Right lung (tissue), 5 donors: Measurements from ENCODE around the gene BOC. TPM values are rescaled to one million over a fixed set of nuclear protein-coding genes. Genes with fewer than 3 reads are reported as not detected.

Experiments used
- polyA plus RNA-seq, 5 donors: library from polyadenylated mRNA; unstranded; fragments of 120-200 nt; gene quantifications; one replicate each; pipeline versions ENCODE4 v1.2.1 to v1.2.3, GENCODE V29; 2013; ENCODE audit warnings: inconsistent platforms in 1 of 5, low replicate concordance in 1 of 5; ENCODE audit not compliant: insufficient read length in 5 of 5, insufficient read depth in 1 of 5

The BOC gene
- polyA plus RNA-seq, 5 donors = 22.6 to 37.4 (median 27.2) TPM

Other genes starting within 250 kb of the BOC start
- gene CD200R1, start 236.5 kb upstream of the BOC start, polyA plus RNA-seq = 1 to 10 TPM; 1.1 to 3.4 (median 2.1) TPM
- 10 to 100 TPM; 15.1 to 26.3 (median 22.0) TPM for gene GTPBP8, start 220.6 kb upstream of the BOC start, polyA plus RNA-seq
- gene CFAP44, start 229.9 kb downstream of the BOC start, polyA plus RNA-seq = 10 to 100 TPM; 18.5 to 30.8 (median 27.2) TPM